Vagina (tissue), 2 donors: ENCODE measurements around the gene FBLN7.

ENCODE experiments used
- CTCF ChIP-seq, 3 experiments: fragments of 450-650 bp in 2 of 3; fragments of 200-600 bp in 1 of 3; sonication (generic) in 1 of 3; IDR thresholded peaks; one replicate each; pipeline ENCODE4 v1.5.1; 2017 to 2019; ENCODE audit warnings: antibody characterized with exemption in 3 of 3, mild to moderate bottlenecking in 2 of 3, moderate library complexity in 2 of 3
- POLR2AphosphoS5 ChIP-seq, 2 donors: sonication (generic); formaldehyde crosslinking; IDR thresholded peaks; one replicate each; pipeline ENCODE4 v1.9.0; 2017; ENCODE audit warnings: antibody characterized with exemption in 2 of 2, mild to moderate bottlenecking in 2 of 2, low read depth in 1 of 2; ENCODE audit not compliant: insufficient read depth in 1 of 2

- TF ChIP-seq CTCF (IDR thresholded peaks at IDR 0.05) (no peak), POLR2AphosphoS5 (IDR thresholded peaks at IDR 0.05; ENCODE audit: insufficient read depth in 1 of 2, low read depth in 1 of 2) (no peak)
Measured at GRCh38 chr2:112147382-112148168, 9.4 kb downstream of the FBLN7 start.
